HEK293 (cell line): ENCODE data around the gene CCDC30.
A peak's percentile ranks its signal among the peaks of the same experiment; 100 is the strongest.

Source experiments
- CTCF ChIA-PET: fragments of 350-600 bp; formaldehyde crosslinking; extraction: SDS; loops from one replicate; lab custom pipeline; 2021; ENCODE audit warnings: antibody characterized with exemption; lab: Yijun Ruan, JAX
- POLR2A ChIA-PET: fragments of 300-600 bp; formaldehyde crosslinking; extraction: SDS; loops from one replicate; lab custom pipeline; 2020; ENCODE audit warnings: antibody characterized with exemption, inconsistent platforms; lab: Yijun Ruan, JAX
- H3K27ac ChIP-seq: fragments of 200-500 bp; sonication (Bioruptor generic); 2 replicates; pipeline ENCODE4 v1.5.1; 2014; ENCODE audit warnings: low read depth, low read length, control low read depth, inconsistent platforms; ENCODE audit errors: extremely low read depth
- H3K36me3 ChIP-seq, 2 experiments: fragments of 200-500 bp in 1 of 2; sonication (Bioruptor generic) in 1 of 2; 1 replicate in 1 of 2; 2 replicates in 1 of 2; pipeline ENCODE4 v1.5.1; 2014 to 2017; ENCODE audit warnings: inconsistent platforms in 2 of 2, low read length in 2 of 2; ENCODE audit not compliant: control insufficient read depth in 2 of 2, insufficient read depth in 1 of 2
- H3K4me1 ChIP-seq: fragments of 200-500 bp; sonication (Bioruptor generic); 2 replicates; pipeline ENCODE4 v1.5.1; 2014; ENCODE audit warnings: mild to moderate bottlenecking, low read length, inconsistent platforms; ENCODE audit not compliant: control insufficient read depth, insufficient read depth
- H3K4me3 ChIP-seq: 2 replicates; pipeline ENCODE4 v1.5.1; 2011; ENCODE audit warnings: low read depth, mild to moderate bottlenecking, control low read depth, low read length, moderate library complexity
- H3K9me3 ChIP-seq: fragments of 200-500 bp; sonication (Bioruptor generic); 2 replicates; pipeline ENCODE4 v1.5.1; 2014; ENCODE audit warnings: low read depth, low read length, inconsistent platforms; ENCODE audit not compliant: control insufficient read depth, insufficient read depth
- PRDM1 ChIP-seq: fragments of 450-650 bp; formaldehyde crosslinking; IDR thresholded peaks from 2 replicates; pipeline ENCODE4; 2016; ENCODE audit warnings: missing biosample characterization, missing genetic modification characterization
- ZIC2 ChIP-seq: fragments of 450-650 bp; formaldehyde crosslinking; IDR thresholded peaks from 2 replicates; pipeline ENCODE4 v1.5.1; 2016; ENCODE audit warnings: missing biosample characterization, missing genetic modification characterization
- ZNF121 ChIP-seq: fragments of 450-650 bp; formaldehyde crosslinking; IDR thresholded peaks from 2 replicates; pipeline ENCODE4 v1.5.1; 2016; ENCODE audit warnings: missing biosample characterization, missing genetic modification characterization
- ZNF202 ChIP-seq: fragments of 450-650 bp; formaldehyde crosslinking; IDR thresholded peaks from 2 replicates; pipeline ENCODE4 v1.5.1; 2016; ENCODE audit warnings: missing biosample characterization, missing genetic modification characterization, borderline replicate concordance
- ZNF214 ChIP-seq: fragments of 450-650 bp; formaldehyde crosslinking; IDR thresholded peaks from 2 replicates; pipeline ENCODE4 v1.5.1; 2017; ENCODE audit warnings: missing biosample characterization, mild to moderate bottlenecking, missing genetic modification characterization, borderline replicate concordance
- ZNF48 ChIP-seq: fragments of 450-650 bp; formaldehyde crosslinking; IDR thresholded peaks from 2 replicates; pipeline ENCODE4 v1.5.1; 2016; ENCODE audit warnings: missing biosample characterization, missing genetic modification characterization
- ZNF544 ChIP-seq: fragments of 450-650 bp; formaldehyde crosslinking; IDR thresholded peaks from 2 replicates; pipeline ENCODE4 v1.5.0; 2017; ENCODE audit warnings: missing biosample characterization, missing genetic modification characterization
- ZNF654 ChIP-seq: fragments of 450-650 bp; formaldehyde crosslinking; IDR thresholded peaks from 2 replicates; pipeline ENCODE4 v1.5.1; 2016; ENCODE audit warnings: low read depth, missing biosample characterization, missing genetic modification characterization
- ZNF660 ChIP-seq: fragments of 450-650 bp; IDR thresholded peaks from 2 replicates; pipeline ENCODE4 v1.5.1; 2018; ENCODE audit warnings: missing biosample characterization, mild to moderate bottlenecking, missing genetic modification characterization
- ZNF747 ChIP-seq: fragments of 450-650 bp; formaldehyde crosslinking; IDR thresholded peaks from 2 replicates; pipeline ENCODE4 v1.5.1; 2016; ENCODE audit warnings: missing biosample characterization, missing genetic modification characterization
- TF ChIP-seq, protein P1 (sequence below): fragments of 450-650 bp; IDR thresholded peaks from 2 replicates; pipeline ENCODE4 v1.5.1; 2018; ENCODE audit warnings: missing biosample characterization, mild to moderate bottlenecking, missing genetic modification characterization
- TF ChIP-seq, protein P2 (sequence below): fragments of 450-650 bp; formaldehyde crosslinking; IDR thresholded peaks from 2 replicates; pipeline ENCODE4 v1.5.1; 2016; ENCODE audit warnings: missing biosample characterization, missing genetic modification characterization
- TF ChIP-seq, protein P3 (sequence below): fragments of 450-650 bp; formaldehyde crosslinking; IDR thresholded peaks from 2 replicates; pipeline ENCODE4; 2016; ENCODE audit warnings: missing biosample characterization, missing genetic modification characterization
- TF ChIP-seq, protein P4 (sequence below): fragments of 450-650 bp; formaldehyde crosslinking; conservative IDR thresholded peaks from 2 replicates; pipeline ENCODE4 v1.5.1; 2016; ENCODE audit warnings: low read depth, missing biosample characterization, missing genetic modification characterization

The CCDC30 gene

DNA sequence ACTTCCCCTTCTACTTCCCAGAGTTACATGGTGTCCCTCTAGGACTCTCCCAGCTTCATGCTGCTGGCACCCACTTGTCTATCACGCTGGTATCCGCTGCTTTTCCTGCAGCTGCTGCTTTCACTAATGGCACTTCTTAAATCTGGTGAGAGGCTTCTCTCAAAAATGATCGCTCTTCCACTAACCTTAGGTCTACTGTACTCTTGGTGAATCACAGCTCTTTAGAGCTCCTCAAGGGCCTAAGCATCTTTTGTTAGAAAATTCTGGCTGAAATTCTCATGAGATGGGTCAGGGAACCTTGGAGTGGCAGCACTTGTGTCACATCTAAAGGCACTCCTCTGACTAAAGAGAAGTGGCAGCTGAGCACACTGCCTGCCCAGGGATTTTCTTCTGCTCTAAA, 39.4 kb upstream of the CCDC30 start:
- POLR2A ChIA-PET, result no interaction called here
- no peaks in the 10 kb centered on the region for H3K9me3 ChIP-seq
- peaks cover 11% of the 10 kb centered on the region for H3K4me1 ChIP-seq
- H3K27ac ChIP-seq, result no peak overlapping the region
- no peaks in the 10 kb centered on the region for H3K36me3 ChIP-seq
- no peak overlapping the region for H3K4me3 ChIP-seq
- TF ChIP-seq ZNF202 (no peak), ZNF121 (tag by site-specific recombination) (no peak), ZNF214 (no peak), ZIC2 (tag by site-specific recombination) (no peak), ZNF654 (tag by site-specific recombination) (no peak), ZNF660 (no peak), ZNF544 (tag by site-specific recombination) (no peak)
- TF ChIP-seq, protein P1, sequence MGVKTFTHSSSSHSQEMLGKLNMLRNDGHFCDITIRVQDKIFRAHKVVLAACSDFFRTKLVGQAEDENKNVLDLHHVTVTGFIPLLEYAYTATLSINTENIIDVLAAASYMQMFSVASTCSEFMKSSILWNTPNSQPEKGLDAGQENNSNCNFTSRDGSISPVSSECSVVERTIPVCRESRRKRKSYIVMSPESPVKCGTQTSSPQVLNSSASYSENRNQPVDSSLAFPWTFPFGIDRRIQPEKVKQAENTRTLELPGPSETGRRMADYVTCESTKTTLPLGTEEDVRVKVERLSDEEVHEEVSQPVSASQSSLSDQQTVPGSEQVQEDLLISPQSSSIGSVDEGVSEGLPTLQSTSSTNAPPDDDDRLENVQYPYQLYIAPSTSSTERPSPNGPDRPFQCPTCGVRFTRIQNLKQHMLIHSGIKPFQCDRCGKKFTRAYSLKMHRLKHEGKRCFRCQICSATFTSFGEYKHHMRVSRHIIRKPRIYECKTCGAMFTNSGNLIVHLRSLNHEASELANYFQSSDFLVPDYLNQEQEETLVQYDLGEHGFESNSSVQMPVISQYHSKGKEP (tag by site-specific recombination), result no peak
- TF ChIP-seq, protein P2, sequence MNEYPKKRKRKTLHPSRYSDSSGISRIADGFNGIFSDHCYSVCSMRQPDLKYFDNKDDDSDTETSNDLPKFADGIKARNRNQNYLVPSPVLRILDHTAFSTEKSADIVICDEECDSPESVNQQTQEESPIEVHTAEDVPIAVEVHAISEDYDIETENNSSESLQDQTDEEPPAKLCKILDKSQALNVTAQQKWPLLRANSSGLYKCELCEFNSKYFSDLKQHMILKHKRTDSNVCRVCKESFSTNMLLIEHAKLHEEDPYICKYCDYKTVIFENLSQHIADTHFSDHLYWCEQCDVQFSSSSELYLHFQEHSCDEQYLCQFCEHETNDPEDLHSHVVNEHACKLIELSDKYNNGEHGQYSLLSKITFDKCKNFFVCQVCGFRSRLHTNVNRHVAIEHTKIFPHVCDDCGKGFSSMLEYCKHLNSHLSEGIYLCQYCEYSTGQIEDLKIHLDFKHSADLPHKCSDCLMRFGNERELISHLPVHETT, result no peak
- TF ChIP-seq, protein P3, sequence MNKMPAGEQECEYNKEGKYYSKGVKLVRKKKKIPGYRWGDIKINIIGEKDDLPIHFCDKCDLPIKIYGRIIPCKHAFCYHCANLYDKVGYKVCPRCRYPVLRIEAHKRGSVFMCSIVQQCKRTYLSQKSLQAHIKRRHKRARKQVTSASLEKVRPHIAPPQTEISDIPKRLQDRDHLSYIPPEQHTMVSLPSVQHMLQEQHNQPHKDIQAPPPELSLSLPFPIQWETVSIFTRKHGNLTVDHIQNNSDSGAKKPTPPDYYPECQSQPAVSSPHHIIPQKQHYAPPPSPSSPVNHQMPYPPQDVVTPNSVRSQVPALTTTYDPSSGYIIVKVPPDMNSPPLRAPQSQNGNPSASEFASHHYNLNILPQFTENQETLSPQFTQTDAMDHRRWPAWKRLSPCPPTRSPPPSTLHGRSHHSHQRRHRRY, result no peak
- CTCF ChIA-PET, result no interaction called here

DNA sequence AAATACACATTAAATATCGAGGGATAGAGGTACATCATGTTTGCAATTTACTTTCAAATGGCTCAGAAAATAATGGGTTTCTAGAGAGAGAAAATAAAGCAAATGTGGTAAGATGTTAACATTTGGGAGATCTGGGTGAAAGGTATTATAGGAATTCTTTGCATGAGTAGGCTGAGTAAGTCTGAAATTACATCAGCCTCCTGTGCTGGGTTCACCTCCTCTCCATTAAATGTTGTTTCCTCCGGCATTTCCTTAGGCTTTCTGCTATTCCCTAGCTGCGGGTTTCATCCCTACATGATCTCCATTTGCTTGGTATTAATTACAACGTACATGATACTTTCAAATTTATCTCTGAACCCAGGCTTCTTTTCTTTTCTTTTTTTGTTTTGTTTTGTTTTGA, 38.9 kb upstream of the CCDC30 start:
- H3K9me3 ChIP-seq, result no peaks in the 10 kb centered on the region
- ChIA-PET POLR2A (no interaction called here), CTCF (no interaction called here)
- no peak overlapping the region for H3K4me3 ChIP-seq
- TF ChIP-seq PRDM1 (tag by site-specific recombination) (no peak), ZNF747 (tag by site-specific recombination) (no peak)
- TF ChIP-seq, protein P4, sequence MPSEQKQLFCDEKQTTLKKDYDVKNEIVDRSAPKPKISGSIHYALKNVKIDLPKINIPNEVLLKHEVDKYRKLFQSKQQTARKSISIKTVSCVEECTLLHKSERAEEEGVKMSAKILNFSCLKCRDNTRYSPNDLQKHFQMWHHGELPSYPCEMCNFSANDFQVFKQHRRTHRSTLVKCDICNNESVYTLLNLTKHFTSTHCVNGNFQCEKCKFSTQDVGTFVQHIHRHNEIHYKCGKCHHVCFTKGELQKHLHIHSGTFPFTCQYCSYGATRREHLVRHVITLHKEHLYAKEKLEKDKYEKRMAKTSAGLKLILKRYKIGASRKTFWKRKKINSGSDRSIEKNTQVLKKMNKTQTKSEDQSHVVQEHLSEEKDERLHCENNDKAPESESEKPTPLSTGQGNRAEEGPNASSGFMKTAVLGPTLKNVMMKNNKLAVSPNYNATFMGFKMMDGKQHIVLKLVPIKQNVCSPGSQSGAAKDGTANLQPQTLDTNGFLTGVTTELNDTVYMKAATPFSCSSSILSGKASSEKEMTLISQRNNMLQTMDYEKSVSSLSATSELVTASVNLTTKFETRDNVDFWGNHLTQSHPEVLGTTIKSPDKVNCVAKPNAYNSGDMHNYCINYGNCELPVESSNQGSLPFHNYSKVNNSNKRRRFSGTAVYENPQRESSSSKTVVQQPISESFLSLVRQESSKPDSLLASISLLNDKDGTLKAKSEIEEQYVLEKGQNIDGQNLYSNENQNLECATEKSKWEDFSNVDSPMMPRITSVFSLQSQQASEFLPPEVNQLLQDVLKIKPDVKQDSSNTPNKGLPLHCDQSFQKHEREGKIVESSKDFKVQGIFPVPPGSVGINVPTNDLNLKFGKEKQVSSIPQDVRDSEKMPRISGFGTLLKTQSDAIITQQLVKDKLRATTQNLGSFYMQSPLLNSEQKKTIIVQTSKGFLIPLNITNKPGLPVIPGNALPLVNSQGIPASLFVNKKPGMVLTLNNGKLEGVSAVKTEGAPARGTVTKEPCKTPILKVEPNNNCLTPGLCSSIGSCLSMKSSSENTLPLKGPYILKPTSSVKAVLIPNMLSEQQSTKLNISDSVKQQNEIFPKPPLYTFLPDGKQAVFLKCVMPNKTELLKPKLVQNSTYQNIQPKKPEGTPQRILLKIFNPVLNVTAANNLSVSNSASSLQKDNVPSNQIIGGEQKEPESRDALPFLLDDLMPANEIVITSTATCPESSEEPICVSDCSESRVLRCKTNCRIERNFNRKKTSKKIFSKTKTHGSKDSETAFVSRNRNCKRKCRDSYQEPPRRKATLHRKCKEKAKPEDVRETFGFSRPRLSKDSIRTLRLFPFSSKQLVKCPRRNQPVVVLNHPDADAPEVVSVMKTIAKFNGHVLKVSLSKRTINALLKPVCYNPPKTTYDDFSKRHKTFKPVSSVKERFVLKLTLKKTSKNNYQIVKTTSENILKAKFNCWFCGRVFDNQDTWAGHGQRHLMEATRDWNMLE (tag by site-specific recombination), result 0 out of 2 replicates have a peak, but pooled peaks have one; percentile 15
- H3K36me3 ChIP-seq, result no peaks in the 10 kb centered on the region
- peaks cover 11% of the 10 kb centered on the region for H3K4me1 ChIP-seq
- no peak overlapping the region for H3K27ac ChIP-seq

GRCh38 chr1:42427240-42427639, 35.8 kb upstream of the CCDC30 start:
- POLR2A ChIA-PET, result no interaction called here
- Histone ChIP-seq H3K4me3 (no peak overlapping the region), H3K36me3 (no peaks in the 10 kb centered on the region), H3K27ac (no peak overlapping the region), H3K9me3 (no peaks in the 10 kb centered on the region), H3K4me1 (no peaks in the 10 kb centered on the region)
- TF ChIP-seq ZNF48, result no peak
- CTCF ChIA-PET, result interaction anchor here (0.7 kb wide), 1 partner anchor 335 kb away, joined by 4 read pairs; no protein-coding TSS in a partner anchor
